Measurements from ENCODE around the gene ATP5F1A.
"Not testable (repeated sequence)": the region's sequence is repeated elsewhere in the genome, so short reads cannot be mapped to it uniquely, and the experiment has no call there.

Gene ATP5F1A

DNA sequence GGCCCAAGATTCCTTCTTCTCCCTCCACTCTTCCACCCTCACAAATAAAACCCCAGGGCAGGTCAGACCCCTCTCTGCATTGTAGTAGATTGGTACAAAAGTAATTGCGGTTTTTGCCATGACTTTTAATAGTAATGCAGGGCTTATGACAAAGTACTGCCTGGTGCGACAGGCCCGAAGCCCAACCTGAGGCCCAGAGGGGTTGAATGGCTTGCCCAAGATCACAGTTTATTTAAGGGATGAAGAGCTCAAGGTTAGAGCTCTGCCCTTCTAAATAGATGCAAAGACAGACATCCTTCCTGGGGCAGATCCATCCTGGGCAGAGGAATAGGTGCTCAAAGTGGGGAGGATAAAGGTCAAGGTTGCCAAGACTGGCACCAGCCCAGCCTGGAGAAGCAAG, 25.1 kb downstream of the ATP5F1A start:
- DNase-seq: no peak

DNA sequence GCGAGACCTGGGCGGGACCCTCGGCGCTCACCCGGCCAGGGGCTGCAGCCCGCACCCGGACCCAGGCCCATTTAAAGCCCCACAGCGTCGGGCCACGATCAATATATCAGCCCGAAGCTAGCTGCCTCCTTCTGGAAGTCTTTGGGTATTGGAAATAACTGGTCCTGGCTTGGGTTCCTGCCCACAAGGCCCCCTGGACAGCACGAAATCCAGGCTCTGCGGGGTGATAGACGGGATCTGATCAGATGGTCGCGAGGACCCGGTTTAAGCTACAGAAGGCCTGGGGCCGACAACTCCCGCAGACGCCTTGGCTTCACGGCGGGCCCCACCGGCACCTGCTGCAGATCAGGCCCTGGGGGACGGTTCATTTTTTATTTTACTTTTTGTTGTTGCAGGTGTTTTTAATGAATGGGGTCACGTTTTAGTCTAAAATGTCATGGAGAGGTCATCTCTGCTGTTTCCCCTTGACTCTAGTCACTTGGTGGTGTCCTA, 25.7 kb downstream of the ATP5F1A start:
- DNase-seq: no peak

DNA sequence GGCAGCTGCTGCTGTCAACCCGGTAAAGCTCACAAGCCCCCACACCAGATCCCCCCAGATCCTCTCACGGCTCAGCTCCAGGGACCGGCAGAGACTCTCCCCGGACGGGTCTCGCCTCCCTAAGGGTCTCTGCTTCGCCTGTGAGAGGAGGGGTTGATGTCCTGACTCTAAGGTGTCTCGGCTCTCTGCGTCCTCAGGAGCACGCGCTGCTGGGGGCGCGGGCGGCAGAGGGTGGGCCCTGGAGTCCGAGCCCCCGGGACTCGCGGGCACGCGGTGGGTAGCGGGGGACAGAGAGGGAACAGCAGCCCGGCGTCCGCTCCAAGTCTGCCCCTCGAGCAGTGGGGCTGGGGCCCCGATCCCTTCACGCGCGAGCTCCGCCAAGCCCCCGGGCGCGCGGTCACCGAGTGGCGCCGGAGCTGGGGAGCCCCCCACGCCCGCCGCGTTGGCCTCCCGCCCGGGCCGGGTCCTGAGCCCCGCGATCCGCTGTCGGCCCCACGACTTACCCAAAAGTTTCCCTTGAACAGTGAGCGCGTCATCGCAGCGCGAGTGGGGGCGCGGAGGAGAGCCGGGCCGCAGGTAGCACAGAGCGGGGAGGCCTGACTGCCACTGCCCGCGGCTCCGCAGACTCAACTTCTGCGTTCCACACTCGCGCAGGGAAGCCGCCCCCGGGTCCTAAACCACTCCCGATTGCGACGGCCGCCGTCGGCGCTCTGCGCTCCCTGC, 26.3 kb downstream of the ATP5F1A start, which contains the start of gene PSTPIP2:
Gene PSTPIP2, minus strand, starts transcription at position 608 of the 723 bp plus-strand sequence. Its CDS starts 72 bp downstream, at position 536.
- peak; percentile 83 for DNase-seq

DNA sequence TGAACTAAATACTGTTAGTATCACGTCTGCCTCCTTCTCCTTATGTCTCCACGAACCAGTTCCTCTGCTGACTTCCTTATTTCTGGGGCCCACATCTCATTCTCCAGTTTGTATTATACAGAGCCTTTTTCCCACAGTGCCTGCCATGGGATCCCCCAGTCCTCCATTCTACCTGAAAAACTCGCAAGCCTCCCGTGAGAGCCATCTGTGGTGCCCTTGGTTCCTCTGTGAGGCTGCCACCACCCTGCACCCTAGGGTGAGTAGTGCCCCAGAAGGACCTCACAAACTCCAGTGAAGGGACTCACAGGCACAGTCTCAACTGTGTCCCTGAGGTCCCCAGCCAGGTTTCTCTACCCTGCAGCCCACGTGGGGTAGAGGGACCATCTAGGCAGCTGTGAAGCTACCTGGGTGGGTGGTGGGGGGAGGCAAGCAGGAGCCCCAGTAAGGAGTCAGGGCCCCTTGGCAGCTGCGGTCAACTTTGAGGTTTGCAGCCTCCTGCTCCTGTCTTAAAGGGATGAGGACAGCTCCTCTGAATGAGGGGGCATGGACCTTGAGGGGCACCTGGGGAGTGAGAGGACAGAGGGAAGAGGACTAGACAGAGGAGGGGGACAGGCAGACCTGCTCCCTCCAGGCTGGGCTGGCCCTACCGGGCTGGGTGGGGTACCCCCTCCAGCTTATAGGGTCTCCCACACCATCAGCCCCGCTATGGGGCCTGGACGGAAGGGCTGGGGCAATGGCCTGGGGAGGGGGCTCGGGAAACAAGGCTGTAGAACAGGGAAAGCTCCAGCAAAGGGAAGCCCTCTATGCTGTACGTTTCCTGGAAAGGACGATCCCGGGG, 27.1 kb downstream of the ATP5F1A start:
- DNase-seq: peak; percentile 67

DNA sequence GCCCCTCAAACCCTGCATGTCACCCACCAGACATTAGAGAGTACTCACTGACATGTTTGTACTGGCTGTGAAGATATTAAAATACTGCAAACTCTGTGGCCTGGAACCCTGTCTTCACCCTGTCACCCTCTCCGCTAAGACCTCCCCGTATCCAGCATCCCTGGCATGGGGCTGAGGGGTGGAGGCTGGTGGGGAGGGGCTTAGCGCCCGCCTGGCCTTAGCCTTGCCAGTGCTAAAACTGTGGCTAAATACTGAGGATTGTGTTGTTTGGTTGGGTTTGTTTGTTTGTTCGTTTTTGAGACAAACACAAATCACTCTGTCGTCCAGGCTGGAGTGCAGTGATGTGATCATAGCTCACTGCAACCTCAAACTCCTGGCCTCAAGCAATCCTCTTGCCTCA, 27.9 kb downstream of the ATP5F1A start:
- DNase-seq: no peak

DNA sequence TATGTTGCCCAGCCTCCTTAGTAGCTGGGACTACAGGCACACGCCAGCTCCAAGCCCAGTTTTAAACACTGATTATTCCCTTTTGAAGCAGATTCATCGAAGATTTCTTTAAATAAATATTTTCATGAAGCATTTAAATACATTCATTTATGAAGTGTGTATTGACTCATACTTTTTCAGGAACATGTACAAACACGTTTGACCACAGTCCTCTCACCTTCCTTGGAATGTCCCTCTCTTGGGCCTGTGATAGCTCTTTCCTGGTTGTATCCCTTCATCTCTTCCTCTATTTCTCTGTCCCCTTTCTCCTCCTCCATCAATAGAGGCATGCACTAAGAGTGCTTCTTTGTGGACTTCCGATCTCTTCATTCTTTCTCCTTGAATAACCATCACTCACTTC, 28.6 kb downstream of the ATP5F1A start:
- no peak for DNase-seq

DNA sequence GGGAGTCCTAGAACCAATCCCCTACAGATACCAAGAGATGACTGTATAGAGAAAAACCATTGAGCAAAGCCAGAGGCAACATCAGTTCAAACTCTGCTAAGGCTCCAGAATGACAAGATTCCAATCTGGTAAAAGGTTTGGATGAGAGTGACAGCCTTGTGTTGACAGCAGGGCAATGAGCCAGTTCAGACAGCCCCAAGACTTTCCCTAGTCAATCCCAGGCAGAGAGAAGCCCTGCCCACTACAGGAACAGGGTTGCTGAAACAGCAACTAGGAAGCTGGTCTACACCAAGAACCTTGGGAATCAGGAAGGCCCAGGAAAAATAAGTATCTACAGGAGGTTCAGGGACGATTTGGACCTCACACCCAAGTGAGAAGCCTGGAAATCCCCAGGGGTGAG, 29.3 kb downstream of the ATP5F1A start:
- no peak for DNase-seq

DNA sequence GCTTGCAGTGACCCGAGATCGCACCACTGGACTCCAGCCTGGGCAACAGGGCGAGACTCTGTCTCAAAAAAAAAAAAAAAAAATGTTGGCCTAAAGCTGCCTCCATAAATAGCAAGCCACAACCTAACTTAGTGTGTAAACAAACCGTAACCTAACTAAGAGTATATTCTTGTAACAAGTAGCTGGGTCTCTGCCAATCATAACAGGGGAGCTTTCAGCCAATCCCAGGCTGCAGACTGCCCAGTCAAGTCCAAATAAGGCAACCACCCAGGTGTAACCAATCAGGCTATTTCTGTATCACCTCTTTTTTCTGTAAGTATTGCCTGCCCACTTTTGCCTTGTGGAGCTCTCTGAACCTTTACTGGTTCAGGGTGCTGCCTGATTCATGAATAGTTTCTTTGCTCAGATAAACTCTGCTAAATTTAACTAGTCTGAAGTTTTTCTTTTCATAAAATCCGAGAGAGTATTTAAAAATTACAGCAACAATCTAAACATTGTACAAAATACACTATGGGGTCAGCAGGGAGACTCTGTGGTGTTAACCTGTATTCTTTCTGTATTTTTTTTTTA, 30.6 kb downstream of the ATP5F1A start:
- no peak for DNase-seq

DNA sequence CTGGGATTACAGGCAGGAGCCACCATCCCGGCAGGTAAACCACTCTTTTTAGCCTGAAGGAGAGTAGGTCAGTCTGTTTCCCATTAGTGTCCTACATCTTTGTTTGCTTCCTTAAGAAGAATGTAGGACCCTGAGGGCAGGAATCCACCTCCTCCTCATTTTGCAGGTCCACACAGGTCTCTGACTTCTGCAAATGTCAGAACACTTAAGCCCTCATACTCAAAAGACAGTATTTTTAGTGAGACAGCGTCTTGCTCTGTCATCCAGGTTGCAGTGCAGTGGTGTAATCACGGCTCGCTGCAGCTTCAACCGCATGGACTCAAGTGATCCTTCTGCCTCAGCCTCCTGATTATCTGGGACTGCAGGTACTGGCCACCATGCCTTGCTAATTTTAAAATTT, 35.3 kb downstream of the ATP5F1A start:
- no peak for DNase-seq

DNA sequence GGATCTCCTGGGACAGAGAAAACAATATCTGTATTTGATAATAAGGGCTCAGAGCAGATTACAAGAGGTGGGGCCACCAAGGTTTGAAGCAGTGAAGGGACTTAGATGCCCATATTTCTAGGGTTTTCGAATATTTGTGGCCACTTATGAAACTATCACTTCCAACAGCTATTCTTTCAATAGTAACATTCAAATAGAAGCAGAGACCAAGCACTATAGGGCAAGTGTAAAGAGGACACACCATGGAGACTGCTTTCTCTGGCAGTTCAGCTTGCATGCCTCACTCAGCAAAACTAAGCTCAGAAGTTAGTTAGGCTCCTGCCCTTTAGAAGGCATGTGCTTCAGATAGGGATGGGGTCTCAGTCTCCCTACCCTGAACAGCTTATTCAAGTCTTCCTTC, 36.3 kb downstream of the ATP5F1A start:
- no peak for DNase-seq

DNA sequence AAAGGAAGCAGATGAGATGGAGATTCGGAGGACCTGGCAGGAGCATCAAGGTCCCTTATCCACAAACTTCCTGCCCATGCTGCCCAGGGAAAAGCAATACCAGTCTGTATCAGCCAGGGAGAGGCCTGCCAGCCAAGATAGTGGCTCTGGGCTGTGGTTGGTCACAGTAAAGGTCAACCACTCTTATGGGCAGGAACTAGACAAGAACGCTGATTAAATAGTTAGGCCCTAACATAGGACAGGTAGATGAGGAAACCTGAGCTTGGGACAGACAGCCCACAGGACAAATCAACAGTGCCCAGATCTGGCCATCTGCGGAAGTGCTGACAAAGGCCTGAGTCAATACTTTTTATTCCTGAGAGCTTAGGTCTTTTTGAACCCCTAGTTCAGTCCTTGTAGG, 36.7 kb downstream of the ATP5F1A start:
- no peak for DNase-seq

DNA sequence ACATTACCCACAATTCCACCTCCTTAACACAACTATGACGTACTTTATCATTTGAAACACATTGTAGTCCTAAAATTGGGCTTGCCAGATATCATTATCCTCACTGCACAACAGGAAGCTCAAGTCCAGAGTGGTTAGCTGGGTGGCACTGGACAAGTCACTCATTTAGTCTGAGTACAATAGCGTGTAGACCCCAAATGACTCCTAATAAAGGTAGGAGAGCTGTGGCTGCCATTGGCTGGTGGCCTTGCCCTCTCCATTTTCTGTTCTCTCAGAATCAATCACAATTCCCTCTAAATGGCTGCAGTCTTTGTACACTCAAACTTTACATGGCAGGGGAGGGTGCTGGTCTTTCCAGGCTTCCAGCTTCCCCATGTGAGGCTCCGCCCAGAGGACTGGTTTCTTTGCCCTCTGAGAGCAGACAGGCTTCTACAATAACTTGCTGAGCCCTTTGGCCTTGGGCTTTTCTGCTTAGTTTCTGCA, 37.7 kb downstream of the ATP5F1A start:
- no peak for DNase-seq

DNA sequence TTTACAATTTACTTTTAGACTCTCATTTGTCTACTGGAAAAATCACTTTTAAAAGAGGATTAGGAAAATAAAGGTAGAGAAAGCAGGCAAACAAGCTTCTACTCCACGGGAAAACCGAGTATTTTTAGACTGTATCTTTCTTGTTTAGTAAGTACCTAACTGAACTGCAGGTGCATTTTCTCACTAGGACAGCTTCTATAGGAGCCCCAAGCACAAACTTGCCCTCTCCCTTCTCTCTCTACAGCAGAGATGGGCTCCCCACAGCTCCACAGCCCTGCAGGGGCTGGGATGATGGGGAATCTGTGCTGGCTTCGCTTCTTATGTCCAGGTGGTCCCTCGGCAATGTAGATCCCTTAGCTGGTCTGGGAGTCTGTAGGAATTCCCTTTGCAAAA, 42.3 kb downstream of the ATP5F1A start:
- DNase-seq: no peak

DNA sequence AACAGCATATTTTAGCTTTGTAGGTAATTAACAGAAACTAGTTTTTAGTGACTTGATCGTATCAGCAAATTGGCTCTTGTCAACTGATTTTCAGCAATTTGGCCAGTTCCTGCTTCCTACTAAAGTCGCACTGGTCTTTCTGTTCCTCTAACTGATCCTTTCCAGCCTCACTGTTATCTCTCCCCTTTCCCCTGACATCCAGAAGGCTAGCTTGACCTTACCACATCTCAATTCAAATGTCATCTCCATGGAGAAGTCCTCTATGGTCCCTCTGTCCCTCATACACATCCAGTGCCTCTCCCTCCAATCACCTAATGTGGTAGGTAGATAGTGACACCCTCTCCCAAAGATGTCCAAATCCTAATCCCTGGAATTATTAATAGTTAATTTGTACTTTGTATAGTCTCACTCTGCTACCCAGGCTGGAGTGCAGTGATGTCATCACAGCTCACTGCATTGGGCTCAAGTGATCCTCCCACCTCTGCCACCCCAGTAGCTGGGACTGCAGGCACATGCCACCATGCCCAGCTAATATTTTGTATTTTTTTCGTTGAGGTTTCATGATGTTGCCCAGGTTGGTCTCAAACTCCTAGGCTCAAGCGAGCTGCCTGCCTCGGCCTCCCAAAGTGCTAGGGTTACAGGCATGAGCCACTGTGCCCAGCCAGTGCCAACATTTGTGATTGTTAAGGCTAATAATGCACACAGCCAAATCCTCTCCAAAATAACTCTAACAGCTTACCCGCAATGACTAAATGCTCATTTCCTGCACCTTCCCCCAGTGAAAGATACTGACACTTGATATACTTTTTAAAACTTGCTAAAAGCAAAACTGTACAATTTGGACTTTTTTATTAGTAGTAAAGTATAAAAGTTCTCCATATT, 42.9 kb downstream of the ATP5F1A start:
- no peak for DNase-seq

DNA sequence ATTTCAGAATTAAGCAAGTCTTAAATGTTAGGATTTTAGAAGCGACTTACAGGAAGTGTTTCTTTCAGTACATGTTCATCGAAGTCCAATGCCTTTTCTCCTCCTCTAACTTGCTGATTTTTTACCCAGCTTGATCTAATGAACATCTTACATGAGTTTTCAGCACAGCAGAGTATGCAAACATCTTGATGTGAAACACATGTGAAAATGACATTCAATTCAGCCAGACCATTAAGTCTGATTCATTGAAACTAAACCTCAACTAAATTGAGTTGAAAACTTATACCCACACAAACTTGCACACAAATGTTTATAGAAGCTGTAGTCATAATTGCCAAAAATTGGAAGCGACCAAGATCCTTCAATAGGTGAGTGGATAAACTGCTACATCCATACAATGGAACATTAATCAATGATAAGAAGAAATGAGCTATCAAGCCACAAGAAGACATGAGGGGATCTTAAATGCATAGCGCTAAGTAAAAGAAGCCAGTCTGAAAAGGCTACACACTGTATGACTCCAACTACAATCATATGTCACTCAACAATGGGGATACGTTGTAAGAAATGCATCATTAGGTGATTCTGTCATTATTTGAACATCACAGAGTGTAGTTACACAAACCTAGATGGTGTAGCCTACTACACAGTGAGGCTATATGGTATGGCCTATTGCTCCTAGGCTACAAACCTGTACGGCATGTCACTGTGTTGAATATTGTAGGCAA, 44.6 kb downstream of the ATP5F1A start:
- DNase-seq: no peak

DNA sequence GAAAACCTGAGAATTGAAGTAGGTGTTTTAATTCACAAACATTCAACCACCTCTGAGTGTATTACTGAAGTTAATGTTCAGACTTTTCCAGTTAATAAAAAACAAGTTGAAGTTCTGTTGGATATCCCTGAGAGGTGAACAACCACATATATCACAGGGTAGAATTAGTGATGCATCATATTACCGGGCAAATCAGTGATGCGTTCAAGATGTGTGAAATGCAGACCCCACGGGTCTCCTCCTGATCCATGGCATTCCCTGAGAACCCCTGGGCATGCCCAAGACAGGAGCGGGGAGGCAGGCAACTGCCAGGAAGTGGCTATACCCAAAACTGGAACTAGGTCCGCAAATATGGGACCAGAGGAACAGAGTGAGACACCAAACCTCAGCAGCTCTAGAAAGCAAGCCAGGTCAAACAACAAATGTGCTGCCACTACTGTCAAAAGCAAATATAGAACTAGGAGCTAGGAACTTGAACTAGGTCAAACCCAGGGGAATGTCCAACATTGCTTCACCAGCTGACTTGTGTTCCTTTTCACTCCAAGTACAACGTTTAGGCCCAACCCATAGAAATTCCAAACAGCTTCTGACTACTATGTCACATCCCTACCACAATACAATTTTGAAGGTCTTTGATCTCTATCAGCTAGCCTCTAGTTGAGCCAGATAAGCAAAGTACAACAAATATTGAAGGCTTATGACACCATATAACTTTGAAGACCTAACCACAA, 46.2 kb downstream of the ATP5F1A start:
- DNase-seq: no peak

DNA sequence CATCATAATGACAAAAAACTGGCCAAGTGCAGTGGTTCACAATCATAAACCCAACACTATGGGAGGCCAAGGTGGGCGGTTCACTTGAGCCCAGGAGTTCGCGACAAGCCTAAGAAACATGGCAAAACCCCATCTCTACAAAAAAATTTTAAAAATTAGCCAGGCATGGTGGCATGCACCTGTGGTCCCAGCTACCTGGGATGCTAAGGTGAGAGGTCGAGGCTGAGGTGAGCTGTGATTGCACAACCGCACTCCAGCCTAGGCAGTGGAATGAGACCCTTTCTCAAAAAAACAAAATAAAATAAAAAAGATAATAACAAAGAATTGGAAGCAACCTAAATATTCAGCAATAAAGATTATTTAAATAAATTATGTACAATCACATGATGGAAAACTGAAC, 47.8 kb downstream of the ATP5F1A start:
- DNase-seq: no peak

DNA sequence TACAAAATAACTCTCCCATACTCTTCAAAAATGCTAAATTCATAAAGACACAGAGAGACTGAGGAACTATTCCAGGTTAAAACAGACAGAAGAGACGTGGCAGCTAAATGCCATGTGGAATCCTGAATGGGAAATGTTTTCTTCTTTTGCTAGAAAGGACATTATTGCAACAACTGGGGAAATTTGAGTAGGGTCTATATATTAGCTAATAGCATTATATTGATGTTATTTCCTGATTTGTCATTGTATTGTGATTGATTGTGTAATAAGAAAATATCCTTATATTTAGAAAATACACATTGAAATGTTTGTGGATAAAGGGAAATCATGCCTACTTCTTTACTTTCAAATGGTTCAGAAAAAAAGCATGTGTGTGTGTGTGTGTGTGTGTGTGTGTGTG, 49.5 kb downstream of the ATP5F1A start:
- DNase-seq: no peak

DNA sequence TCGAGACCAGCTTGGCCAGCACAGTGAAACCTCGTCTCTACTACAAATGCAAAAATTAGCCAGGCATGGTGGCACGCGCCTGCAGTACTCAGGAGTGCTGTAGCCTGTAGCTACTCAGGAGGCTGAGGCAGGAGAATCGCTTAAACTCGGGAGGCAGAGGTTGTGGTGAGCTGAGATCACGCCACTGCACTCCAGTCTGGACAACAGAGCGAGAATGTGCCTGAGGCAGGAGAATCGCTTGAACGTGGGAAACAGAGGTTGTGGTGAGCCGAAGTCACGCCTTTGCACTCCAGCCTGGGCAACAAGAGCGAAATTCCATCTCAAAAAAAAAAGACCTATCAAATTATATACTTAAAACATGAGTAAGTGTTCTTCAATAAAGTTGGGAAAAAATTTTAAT, 50.7 kb downstream of the ATP5F1A start:
- DNase-seq: not testable (repeated sequence)

DNA sequence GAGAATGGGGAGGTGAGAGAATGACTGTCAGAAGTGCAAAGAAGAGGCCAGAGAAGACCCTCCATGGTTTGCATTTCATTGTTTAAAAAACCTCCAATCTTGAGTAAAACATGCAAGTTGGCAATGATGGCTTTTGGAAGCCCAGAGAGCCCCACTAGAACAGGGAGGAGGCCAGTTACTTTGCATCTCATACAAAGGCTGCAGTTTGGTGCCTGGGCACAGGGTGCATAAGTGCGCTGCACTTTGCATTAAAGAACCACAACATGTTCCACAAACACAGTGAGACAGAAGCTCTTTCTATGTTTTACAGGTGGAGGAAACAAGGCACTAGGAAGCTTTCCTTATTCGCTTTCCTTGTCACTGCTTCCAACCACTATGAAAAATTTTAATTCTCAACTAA, 51.4 kb downstream of the ATP5F1A start:
- no peak for DNase-seq

DNA sequence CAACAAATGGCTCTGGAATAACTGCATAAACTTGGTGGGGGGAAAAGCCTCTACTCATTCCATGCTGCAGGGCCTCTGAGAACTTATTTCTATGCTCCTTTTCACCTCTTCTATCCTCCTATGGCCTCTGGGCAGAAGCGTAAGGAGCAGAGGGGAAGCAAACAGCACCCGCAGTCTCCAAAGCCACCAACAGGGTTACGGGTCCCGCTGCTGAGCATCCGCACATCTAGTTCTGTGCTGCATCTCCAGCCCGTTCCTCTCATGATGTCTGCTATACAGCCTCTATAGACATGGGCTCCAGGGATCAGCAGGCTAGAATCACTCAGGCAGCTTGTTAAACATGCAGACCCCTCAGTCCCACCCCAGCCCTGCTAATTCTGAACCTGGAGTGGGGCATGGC, 52.0 kb downstream of the ATP5F1A start:
- no peak for DNase-seq

Measured in activated CD8-positive, alpha-beta memory T cell treated with anti-CD3 and anti-CD28 coated beads, Interleukin-2, amount 50 U/mL, for 48 hours (primary cell).